Measurements from ENCODE around the gene GTPBP6.

The GTPBP6 gene

DNA sequence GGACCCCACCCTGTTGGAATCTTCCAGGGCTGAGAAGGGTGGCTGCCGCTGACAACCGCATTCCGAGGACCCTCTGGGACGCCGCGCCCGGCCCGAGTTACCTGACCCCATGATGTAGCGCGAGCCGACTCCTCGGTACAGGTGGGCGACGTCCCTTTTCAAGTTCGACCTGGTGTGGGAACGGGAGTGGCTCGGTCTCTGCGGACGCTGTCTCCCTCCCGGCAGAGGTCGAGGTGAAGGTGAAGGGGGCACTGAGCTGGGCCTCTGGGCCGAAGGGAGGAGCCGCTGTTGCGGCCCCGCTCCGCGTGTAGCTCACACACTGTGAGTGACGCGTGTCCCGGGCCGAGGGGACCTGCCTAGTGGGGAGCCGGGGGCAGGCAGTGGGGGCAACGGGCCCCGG is 4.5 kb downstream of the GTPBP6 start:
- no peak for DNase-seq (ENCODE audit: low read depth)
- TF ChIP-seq, protein P1, sequence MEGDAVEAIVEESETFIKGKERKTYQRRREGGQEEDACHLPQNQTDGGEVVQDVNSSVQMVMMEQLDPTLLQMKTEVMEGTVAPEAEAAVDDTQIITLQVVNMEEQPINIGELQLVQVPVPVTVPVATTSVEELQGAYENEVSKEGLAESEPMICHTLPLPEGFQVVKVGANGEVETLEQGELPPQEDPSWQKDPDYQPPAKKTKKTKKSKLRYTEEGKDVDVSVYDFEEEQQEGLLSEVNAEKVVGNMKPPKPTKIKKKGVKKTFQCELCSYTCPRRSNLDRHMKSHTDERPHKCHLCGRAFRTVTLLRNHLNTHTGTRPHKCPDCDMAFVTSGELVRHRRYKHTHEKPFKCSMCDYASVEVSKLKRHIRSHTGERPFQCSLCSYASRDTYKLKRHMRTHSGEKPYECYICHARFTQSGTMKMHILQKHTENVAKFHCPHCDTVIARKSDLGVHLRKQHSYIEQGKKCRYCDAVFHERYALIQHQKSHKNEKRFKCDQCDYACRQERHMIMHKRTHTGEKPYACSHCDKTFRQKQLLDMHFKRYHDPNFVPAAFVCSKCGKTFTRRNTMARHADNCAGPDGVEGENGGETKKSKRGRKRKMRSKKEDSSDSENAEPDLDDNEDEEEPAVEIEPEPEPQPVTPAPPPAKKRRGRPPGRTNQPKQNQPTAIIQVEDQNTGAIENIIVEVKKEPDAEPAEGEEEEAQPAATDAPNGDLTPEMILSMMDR (IDR thresholded peaks at IDR 0.05; ENCODE audit: low read depth, low read length, missing control alignments) = no peak
- no peak overlapping the region for H3K4me3 ChIP-seq (ENCODE audit: low read depth, low read length)
- in situ Hi-C loops (cut with HindIII; ENCODE audit: low sequenced_read_pairs) = no loop called here

DNA sequence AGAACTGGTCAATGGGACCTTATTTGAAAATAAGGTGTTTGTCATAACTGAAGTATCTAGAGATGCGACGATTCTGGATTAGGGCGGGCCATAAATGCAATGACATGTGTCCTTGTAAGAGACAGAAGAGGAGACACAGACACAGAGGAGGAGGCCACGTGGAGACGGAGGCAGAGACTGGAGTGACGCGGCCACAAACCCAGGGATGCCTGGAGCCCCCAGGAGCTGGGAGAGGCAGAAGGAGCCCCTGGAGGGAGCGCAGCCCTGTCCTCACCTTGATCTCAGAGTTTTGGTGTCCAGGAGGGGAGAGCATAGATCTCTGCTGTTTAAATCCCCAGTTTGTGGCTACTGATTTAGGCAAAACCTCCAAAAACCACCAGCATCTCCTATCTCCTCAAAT is 5.0 kb downstream of the GTPBP6 start:
- no peak overlapping the region for H3K4me3 ChIP-seq (ENCODE audit: low read depth, low read length)
- in situ Hi-C loops (cut with HindIII; ENCODE audit: low sequenced_read_pairs) = no loop called here
- TF ChIP-seq, protein P1 (IDR thresholded peaks at IDR 0.05; ENCODE audit: low read depth, low read length, missing control alignments) = no peak
- DNase-seq (ENCODE audit: low read depth) = no peak

GRCh38 chrX:312621-313331 is 5.8 kb downstream of the GTPBP6 start:
- in situ Hi-C loops (cut with HindIII; ENCODE audit: low sequenced_read_pairs) = no loop called here
- TF ChIP-seq, protein P1 (IDR thresholded peaks at IDR 0.05; ENCODE audit: low read depth, low read length, missing control alignments) = no peak
- no peak overlapping the region for H3K4me3 ChIP-seq (ENCODE audit: low read depth, low read length)
- DNase-seq (ENCODE audit: low read depth) = no peak

DNA sequence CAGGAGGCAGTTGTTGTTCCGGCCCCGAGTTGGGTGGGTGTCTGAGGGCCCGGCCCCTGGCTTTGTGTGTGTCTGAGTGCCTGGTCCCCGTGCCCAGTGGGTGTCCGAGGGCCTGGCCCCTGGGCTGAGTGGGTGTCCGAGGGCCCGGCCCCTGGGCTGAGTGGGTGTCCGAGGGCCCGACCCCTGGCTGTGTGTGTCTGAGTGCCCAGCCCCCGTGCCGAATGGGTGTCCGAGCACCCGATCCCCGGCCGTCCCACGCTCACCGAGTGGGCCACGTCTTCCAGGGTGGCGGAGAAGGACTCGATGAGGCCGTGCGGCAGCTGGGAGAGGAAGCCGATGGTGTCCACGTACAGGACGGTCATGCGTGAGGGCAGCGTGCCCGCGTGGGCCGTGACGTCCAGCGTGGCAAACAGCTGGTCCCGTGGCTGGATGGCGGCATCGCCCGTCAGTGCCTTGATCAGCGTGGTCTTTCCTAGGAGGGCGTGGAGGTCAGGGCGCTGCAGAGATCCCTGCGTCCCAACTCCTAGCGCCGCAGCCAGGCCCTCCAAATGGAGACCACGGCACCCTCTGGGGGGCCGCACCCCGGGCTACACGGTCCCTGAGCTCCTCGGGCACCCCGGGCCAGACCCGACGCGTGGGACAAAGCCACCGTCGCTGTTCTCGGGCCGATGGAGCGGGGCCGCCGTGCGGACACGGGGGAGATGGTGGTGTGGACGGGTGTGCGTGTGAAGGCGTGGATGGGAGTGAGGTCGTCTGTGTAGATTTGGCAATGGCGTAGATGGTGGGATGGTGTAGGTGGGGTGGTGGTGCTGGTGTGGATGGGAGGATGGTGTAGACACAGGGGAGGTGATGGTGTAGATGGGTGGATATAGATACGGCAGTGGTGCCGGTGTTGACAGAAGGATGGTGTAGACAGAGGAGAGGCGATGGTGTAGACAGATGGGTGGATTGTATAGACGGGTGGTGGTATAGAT is 7.2 kb downstream of the GTPBP6 start:
- no peak for DNase-seq (ENCODE audit: low read depth)
- no peak overlapping the region for H3K4me3 ChIP-seq (ENCODE audit: low read depth, low read length)
- TF ChIP-seq, protein P1 (IDR thresholded peaks at IDR 0.05; ENCODE audit: low read depth, low read length, missing control alignments) = no peak
- in situ Hi-C loops (cut with HindIII; ENCODE audit: low sequenced_read_pairs) = no loop called here

GRCh38 chrX:310621-311155 is 7.9 kb downstream of the GTPBP6 start:
- no peak overlapping the region for H3K4me3 ChIP-seq (ENCODE audit: low read depth, low read length)
- TF ChIP-seq, protein P1 (IDR thresholded peaks at IDR 0.05; ENCODE audit: low read depth, low read length, missing control alignments) = no peak
- no peak for DNase-seq (ENCODE audit: low read depth)
- in situ Hi-C loops (cut with HindIII; ENCODE audit: low sequenced_read_pairs) = no loop called here

DNA sequence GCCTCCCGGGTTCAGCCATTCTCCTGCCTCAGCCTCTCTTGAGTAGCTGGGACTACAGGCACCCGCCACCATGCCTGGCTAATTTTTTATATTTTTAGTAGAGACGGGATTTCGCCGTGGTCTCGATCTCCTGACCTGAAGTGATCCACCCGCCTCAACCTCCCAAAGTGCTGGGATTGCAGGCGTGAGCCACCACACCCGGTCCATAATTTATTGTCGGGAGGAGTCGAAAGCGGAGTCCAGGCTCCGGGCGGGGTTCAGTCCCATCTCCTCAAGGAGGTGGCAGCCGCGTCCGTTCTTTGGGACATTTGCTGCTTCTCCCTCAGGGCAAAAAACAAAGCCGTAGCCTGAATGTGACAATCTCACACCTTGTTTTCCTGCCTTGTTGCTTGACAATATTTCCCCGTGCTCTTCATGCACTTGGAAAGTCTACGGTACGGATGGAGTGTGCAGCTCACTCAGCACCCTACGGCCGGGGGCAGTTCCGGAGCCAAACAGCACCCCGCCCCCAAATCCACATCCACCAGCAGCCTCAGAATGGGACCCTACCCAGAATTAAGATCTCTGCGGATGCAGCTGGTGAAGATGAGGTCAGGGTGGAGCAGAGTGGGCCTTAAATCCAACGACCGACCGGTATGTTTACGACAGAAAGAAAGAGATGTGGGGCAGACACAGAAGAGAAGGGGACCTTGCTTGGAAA is 9.6 kb downstream of the GTPBP6 start:
- H3K4me3 ChIP-seq (ENCODE audit: low read depth, low read length) = no peak overlapping the region
- in situ Hi-C loops (cut with HindIII; ENCODE audit: low sequenced_read_pairs) = no loop called here
- DNase-seq (ENCODE audit: low read depth) = no peak
- TF ChIP-seq, protein P1 (IDR thresholded peaks at IDR 0.05; ENCODE audit: low read depth, low read length, missing control alignments) = no peak
